ENCODE results near the gene PPP1R14B. TPM values are rescaled to one million over a fixed set of nuclear protein-coding genes. Genes with fewer than 3 reads are reported as not detected.

Gene PPP1R14B, protein sequence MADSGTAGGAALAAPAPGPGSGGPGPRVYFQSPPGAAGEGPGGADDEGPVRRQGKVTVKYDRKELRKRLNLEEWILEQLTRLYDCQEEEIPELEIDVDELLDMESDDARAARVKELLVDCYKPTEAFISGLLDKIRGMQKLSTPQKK
- 237 to 395 TPM (median 394 TPM) in 5 replicates for total RNA-seq (2022; extraction: Qiagen RNA extraction; ENCODE audit: low read depth)

DNA sequence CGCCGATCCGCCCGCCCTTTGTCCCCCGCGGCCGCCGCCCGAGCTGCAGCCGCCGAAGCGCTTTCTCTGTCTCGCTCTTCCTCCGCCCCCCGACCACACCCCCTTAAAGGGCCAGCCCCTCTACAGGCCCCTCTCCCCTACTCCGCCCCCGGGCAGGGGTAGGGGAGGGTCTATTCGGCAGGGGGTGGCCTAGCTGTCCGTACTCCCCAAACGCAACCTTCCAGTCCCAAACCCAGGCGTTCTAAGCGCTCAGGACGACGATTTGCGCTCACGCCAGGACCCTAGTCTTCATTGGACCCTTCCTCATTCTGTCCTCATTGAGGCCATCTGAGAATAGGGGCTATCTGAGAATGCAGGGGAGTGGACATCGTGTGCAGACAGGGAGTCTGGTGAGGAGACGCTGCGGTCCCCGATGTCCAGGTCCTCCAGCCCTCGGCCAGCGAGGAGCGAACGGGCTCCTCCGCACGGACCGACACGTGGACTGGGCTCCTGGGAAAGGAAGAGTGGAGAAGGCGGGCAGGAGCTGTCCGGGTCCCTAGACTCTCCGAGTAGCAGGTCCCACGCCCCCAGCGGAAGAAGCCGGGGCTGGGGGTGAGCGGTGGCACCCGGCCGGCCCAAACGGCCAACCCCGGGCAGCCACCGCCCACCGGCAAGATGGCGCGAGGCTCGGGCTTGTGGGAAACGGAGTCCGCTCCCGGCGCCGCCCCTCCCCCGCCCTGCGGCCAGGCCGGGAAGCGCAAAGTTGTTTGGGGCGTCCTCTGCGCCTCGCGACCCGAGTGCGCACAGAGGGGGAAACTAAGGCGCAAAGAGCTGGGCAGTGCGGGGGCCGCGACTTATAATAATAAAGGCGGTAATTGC is at the start of gene PPP1R14B:
Gene PPP1R14B (minus strand): TSS at position 73 of the 858 bp plus-strand sequence. CDS start 270 bp downstream, outside the sequence.

DNA sequence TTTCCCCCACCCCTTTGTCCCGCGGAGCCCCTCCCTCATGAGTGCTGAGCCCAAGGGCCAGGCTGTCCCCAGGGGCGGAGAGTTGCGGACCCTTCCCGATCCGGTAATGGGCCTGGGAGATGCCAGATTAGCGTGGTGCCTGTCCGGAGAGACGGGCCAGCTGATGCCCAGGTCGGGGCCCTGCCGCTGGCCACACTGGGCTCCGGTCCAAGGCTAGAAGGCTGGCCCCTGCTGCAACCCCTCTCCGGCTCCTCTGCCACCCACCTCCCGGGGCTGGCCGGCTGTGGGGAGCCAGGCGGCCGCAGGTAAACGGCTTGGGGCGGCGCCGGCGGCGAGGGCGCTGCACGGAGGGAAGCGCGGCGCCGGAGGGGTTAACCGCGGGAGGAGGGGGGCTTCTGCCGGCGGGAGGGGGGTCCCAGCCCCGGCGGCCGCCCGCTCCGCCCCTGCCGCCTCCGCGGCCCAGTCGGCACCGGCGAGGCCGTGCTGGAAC is 44.6 kb upstream of the PPP1R14B start, which contains the start of gene KCNK4:
Gene KCNK4 (plus strand): TSS at position 41 of the 490 bp plus-strand sequence. CDS start 1,717 bp downstream, outside the sequence.

DNA sequence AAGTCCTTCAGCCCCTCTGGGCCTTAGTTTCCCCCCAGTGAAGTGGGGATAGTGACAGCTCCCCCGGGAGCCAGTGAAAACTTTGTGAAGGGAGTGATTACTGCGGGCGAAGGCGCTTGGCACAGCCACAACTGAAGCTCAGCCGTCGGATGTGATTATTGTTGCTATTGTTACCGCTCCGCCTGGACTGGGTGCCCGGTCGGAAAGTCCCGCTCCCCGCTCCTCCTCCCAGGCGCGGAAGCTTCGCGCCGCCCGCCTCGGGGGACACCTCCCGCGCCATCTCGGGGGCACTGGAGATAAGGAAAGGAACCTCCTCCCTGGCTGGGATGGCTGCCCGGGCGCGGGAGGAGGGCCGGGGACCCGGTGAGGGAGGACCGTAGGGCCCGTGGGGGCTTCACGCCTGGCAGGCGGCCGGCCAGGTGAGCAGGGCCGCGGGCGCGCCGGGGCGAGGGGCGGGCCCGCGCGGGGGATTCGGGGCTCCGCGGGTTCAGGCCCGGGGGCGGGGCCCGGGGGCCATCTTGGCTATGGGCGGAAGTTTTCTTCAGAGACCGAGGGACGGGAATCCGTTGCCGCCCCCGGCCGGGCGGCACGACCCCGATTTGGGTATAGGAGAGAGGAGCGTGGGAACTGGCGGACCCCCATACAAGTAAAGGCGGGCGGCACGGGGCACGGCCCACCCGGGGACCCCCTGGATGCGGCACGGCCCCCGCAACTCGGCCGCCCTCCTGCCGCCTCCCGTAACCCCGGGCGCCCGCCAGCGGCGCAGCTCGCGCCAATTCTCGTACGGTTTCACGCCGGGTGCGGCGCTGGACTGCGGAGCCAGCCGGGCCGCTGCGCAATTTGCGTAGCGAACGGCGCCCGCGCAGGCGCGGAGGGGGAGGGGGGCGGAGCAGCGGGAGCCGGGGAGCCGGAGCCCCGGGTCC is 38.5 kb upstream of the PPP1R14B start, which contains the start of gene GPR137:
Gene GPR137 (plus strand): TSS at position 887 of the 923 bp plus-strand sequence. CDS start 677 bp downstream, outside the sequence.

DNA sequence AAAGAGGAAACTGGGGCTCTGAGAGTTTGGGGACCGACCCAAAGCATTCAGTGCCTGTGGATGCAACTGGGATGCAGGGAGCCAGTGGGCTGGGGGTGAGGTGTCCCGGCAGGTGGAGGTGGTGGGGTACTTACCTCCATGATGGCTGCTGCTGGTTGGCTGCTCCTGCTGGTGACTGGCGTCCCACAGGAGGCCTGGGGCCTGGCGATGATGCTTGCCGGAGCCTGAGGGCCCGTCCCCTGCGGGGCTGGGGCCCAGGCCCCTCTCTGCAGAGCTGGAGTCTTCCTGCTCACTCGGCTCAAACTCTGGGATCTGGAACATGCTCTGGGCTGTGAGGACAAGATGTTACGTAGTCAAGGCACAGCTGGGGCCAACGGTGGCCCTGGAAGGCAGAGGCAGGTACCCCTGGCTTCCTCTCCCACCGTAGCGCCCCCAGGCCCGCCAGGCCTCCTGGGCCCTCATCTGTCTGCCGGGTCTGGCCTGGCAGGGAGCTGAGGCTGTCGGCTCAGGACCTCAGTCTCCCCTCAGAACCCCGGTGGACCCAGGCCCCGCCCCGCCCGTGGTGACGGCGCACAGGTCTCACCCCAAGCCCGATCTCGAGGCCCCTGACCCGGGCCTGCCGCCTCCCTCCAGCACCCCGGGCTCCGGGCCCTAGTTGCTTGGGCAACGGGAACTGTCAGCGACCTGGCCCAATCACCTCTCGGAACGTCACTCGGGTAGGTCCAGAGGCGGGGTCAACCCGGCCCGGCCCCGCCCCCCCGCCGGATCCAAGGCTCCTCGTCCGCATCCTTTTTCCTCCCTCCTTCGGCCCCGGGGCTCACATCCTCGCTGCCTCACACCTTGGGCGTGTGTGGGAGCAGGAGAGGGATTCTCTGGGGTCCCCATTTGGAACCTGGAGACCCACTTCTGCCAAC is 37.6 kb upstream of the PPP1R14B start, which contains the start of gene BAD:
Gene BAD (minus strand): TSS at position 618 of the 914 bp plus-strand sequence. CDS start 297 bp downstream, at position 321.

DNA sequence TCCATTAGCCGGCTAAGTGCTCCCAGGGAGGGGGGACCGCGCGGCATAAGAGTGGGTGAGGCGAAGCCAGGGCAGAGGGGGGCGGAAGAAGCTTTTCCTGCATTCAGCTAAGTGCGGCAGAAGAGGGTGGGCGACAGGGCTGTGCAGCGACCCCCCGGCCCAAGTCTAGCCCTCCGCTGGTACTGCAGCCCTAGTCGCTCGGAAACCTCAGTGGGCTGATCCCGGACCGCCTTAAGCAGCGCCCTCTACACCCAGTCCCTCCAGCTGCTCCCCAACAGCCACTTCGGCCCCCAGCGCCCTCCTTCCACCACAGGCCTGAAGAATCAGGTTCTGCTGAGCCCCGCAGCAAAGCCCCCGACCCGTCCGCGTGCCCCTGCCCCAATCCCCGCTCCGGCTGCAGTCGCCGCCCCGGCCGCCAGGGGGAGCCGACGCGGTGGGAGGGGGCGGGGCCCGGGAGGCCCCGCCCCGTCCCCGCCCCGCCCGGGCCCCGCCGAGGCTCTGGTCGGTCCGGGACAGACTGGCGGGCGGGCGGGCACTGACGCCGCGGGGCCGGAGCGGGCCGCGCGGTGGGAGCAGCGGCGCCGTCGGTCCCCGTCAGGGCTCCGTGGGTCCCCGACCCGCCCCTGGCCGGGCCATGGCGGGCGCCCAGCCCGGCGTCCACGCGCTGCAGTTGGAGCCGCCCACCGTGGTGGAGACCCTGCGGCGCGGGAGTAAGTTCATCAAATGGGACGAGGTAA is 4.4 kb upstream of the PPP1R14B start, which contains the start of gene PLCB3:
Gene PLCB3 (plus strand): TSS at position 515 of the 737 bp plus-strand sequence. CDS start 120 bp downstream, at position 635.

DNA sequence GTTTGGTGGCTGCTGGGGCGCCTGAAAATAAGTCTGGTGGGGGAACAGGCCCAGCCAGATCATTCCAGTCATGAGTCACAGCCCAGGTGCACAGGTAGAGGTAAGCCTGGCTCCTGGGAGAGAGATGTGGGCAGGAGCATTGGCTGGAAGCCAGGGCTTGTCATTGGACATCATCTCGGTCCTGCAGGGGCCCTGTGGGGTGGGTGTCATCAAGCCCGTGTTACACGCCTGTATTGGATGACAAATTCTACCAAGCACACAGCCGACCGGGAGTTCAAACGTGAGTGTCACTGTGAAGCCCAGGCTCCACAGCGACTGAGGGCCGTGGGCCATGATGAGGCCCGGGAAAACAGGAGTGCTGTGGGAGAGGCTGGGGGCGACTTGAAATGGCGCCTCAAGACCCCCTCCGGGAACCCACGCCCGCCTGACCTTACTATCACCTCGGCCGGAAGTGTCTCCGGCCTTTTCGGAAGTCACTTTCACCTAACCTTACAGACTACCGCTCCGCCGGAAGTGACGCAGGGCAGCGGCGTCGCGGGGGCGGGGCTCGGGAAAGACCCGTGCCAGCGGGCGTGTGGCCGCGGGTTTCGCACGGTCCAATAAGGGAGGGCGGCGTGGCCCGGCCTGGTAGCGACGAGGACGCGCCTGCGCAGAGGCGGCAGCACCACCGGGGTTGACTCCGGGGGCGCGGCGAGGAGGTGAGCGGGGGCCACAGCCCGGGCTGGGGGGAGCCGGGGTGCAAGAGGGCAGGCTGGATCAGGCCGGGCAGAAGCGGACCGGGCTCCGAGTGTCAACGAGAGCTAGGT is 6.1 kb downstream of the PPP1R14B start, which contains the start of gene FKBP2:
Gene FKBP2 (plus strand): TSS at position 661 of the 806 bp plus-strand sequence. CDS start 1,293 bp downstream, outside the sequence.

DNA sequence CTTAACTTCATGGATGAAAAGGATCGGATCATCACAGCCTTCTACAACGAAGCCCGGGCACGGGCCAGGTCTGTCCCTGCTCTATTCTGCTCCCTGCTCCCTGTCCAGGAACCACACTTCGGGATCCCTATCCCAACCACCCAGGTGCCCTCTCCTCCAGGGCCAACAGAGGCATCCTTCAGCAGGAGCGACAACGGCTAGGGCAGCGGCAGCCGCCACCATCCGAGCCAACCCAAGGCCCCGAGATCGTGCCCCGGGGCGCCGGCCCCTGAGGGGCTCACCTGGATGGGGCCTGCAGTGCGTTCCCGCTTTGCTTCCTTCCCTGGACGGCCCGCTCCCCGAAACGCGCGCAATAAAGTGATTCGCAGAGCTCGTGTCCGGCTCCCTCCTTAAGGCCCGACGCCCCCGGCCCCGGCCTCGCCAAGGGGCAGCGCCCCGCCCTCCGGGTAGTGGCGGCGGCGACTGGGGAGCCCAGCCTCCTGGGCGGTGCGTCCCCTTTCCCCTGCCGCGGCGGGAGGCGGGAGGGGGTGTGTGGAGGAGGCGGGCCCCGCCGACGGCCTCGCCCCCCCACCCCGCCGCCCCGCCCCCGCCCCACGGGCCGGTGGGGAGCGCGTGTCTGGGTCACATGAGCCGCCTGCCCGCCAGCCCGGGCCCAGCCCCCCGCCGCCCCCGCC is 12.7 kb downstream of the PPP1R14B start, which contains the start of gene VEGFB:
Gene VEGFB (plus strand): TSS at position 672 of the 674 bp plus-strand sequence. CDS start 250 bp downstream, outside the sequence.

DNA sequence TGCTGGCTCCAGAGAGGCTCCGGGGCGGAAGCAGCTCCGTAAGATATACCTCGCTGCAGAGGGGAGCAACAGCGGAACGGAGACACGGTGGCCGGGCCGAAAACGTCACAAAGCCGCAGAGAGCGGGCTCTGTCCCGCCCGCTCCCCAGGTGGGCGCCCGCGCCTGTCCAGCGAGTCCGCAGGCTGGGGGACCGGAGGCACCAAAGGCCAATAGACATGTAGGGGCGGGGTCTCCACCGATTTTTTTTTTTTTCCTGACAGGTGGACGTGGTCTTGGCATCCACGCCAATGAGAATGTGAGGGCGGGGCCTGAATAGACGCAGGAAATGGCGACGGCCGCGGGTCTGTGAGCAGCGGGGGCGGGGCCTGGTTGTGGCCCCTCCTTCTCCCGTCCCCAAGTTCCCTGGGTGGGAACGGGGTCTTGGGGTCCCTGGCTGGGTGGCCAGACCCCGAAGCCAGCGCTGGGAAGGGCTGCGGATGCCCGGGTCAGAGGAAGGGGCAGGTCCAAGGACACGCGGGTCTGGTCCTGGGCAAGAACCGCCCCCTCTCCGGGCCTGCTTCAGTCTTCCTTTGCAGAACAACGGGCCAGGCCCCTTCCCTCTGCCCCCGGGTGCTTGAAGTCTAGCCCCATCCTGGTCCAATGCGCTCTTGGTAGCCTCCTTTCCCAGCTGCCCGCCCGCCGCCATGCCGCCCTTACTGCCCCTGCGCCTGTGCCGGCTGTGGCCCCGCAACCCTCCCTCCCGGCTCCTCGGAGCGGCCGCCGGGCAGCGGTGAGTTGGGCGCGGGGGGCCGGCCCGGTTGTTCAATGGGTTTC is 16.4 kb downstream of the PPP1R14B start, which contains the start of gene DNAJC4:
Gene DNAJC4 (plus strand): TSS at position 378 of the 814 bp plus-strand sequence. CDS start 307 bp downstream, at position 685.

DNA sequence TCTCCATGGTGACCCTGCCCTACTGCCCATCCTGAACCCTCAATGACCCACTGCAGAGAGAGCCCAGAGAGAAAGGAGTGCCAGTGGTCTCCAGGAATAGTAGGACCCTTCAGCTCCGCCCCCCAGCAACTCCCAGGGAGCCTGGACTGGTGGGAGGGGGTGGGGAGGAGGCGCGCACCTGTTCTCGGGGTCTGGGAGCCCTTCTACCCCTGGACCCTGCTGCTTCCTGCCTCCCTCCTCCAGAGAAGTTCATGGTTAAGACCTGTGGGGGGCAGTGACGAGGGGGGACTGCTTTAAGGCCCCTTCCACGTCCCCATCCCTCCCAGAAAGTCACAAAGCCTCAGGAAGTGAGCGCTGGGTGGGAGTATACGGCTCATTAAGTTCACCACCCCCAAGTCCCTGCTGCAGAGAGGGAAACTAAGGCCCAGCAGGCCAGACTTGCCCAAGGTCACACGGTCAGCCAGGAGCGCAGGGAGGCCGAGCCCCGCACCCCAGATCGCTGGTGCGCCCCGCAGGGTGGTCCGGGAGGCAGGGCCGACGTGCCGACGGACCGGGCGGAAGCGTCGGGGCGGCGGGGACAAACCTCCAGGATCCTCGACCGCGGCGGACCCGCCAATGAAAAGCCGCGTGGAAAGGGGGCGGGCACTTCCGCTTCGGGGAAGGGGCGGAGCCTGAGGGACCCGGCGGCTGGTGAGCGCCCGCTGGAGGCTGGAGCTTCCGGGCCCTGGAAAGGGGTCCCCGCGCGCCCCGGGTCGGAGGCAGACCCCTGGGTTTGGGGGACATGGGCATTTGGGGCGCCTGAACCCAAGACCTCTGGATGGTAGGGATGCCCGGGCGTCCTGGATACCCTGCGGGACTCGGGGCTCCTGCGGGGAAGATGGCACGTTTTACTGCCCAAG is 20.9 kb downstream of the PPP1R14B start, which contains the start of the genes NUDT22 and TRPT1:
Gene NUDT22 (plus strand): TSS at position 667 of the 899 bp plus-strand sequence. CDS start 379 bp downstream, outside the sequence.
Gene TRPT1 (minus strand): TSS at position 579 of the 899 bp plus-strand sequence. CDS start 326 bp downstream, at position 253.

DNA sequence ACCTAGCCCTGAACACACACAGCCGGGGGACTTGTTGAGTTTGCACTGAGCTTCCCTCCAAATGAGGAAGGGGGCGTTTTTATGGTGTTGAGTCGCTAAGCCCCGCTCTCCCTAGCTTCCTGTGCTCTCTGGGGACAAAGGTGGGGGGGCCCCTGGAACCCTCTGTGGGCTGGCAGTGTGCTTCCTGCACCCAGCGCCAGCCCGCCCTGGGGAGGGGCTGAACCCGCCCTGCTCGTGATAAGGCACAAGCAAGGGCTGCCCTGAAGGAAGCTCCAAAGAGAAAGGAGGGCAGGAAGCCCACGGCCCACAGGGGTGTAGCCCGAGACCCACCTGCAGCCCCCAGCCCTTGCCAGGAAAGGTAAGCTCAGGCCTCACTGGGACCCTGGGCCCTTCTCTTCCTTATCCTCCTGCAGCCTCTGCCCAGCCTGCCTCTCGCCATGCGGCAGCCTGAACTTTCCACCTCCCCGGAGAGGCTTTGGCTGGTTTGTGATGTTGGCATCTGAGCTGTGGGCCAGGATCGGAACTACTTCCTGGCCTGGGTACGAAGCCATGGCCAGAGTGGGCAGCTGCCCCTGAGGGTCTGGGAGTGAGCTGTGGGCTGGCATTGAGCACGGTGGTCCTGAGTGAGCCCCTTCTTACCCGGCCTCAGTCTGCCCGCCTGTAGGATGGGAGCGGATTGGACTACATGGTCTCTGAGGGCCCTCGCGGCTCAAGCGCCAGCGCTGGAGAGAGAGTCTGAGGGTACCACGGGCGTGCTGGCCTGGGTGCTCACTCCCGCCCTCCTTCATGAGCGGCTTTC is 40.1 kb downstream of the PPP1R14B start, which contains the start of gene FERMT3:
Gene FERMT3 (plus strand): TSS at position 265 of the 799 bp plus-strand sequence. CDS start 644 bp downstream, outside the sequence.

Measured in A549 treated with RU486 at 1 μM for 4 hours (cell line).